Heart left ventricle (tissue), 16 donors: ENCODE measurements around the gene NDP. TPM values are rescaled to one million over a fixed set of nuclear protein-coding genes. Genes with fewer than 3 reads are reported as not detected.

Experiments
- ATAC-seq, 4 donors: fragments of 200-7000 bp; cut with Tn5 transposase; one replicate each; pipeline ENCODE4 v1.9.1; 2020 to 2022; ENCODE audit warnings: moderate library complexity in 4 of 4, mild to moderate bottlenecking in 3 of 4, moderate number of reproducible peaks in 1 of 4
- DNase-seq, 5 donors: peaks; one replicate each; pipeline ENCODE4 v3.0.0-alpha.2; 2020
- H3K27ac ChIP-seq, 12 donors: fragments of 200-600 bp; sonication (generic) in 4 of 12; one replicate each; pipeline versions ENCODE4 v1.5.0 to v1.8.0; 2016 to 2022; ENCODE audit warnings: mild to moderate bottlenecking in 2 of 12
- H3K27me3 ChIP-seq, 9 donors: fragments of 200-600 bp; sonication (generic) in 2 of 9; one replicate each; pipeline versions ENCODE4 v1.5.1 to v1.8.0; 2016 to 2022; ENCODE audit warnings: mild to moderate bottlenecking in 3 of 9
- H3K36me3 ChIP-seq, 9 donors: fragments of 200-600 bp; sonication (generic) in 2 of 9; one replicate each; pipeline versions ENCODE4 v1.5.0 to v1.8.0; 2018 to 2022; ENCODE audit warnings: mild to moderate bottlenecking in 2 of 9
- H3K4me1 ChIP-seq, 12 donors: fragments of 200-600 bp; sonication (generic) in 4 of 12; one replicate each; pipeline versions ENCODE4 v1.5.0 to v1.8.0; 2016 to 2022; ENCODE audit warnings: mild to moderate bottlenecking in 3 of 12
- H3K4me3 ChIP-seq, 12 donors: fragments of 200-600 bp; sonication (generic) in 4 of 12; one replicate each; pipeline versions ENCODE4 v1.5.0 to v1.8.0; 2017 to 2022; ENCODE audit warnings: mild to moderate bottlenecking in 9 of 12, moderate library complexity in 4 of 12
- H3K9me3 ChIP-seq, 12 donors: fragments of 200-600 bp; sonication (generic) in 4 of 12; one replicate each; pipeline versions ENCODE4 v1.5.0 to v1.8.0; 2016 to 2022; ENCODE audit warnings: mild to moderate bottlenecking in 1 of 12
- POLR2A ChIP-seq, 2 donors: fragments of 450-650 bp; IDR thresholded peaks; one replicate each; pipeline ENCODE4 v1.6.1; 2017; ENCODE audit warnings: antibody characterized with exemption in 2 of 2, mild to moderate bottlenecking in 2 of 2, moderate library complexity in 2 of 2
- WGBS, 4 donors: extraction: QIAGEN DNeasy Blood & Tissue Kit in 2 of 4; methylation state at CpG; one replicate each; pipeline versions ENCODE4 v1.1.5 to v1.1.7; 2013 to 2018; 5-methylcytosine and 5-hydroxymethylcytosine counted together
- intact Hi-C, 10 donors: fragments of 100-400 bp; cut with DNase I; formaldehyde crosslinking; loops; one replicate each; pipeline versions ENCODE4 v1.11.1 to v1.14.2; 2022
- polyA plus RNA-seq, 2 donors: library from polyadenylated mRNA; stranded (reverse); fragments of 200-250 nt; gene quantifications; one replicate each; pipeline ENCODE4 v1.2.3, GENCODE V29; 2013
- total RNA-seq, 9 donors: library from RNA; depleted of rRNA in 2 of 9; stranded (reverse); fragments of >200 nt in 2 of 9; fragmentation: NEBNext Ultra II Directional in 3 of 9; extraction: Animal tissue kit (Norgen Biotek cat#: 25700) in 3 of 9; gene quantifications; one replicate each; pipeline versions ENCODE4 v1.1.0 to v1.2.4, GENCODE V29; 2016 to 2023
- TF ChIP-seq, protein P1 (sequence below), 12 donors: fragments of 200-600 bp; sonication (generic) in 4 of 12; IDR thresholded peaks; one replicate each; pipeline versions ENCODE4 v1.5.0 to v1.8.0; 2018 to 2022; ENCODE audit warnings: antibody characterized with exemption in 12 of 12, mild to moderate bottlenecking in 5 of 12
- donor health status: ischemic (EF 13 %, LVEDD 7.1; RV severe dilation, severe dysfunction).
- donor health status: healthy with polysubstance abuse.
- donor health status: DM: no; HTN: yes; CAD: no.
- donor health status: DM: no; HTN: no; CAD: no.
- donor health status: ischemic (EF 25% LVEDD 6.9; RV normal size, moderate dysfunction).
- donor health status: ischemic (EF 25% LVEDD 5.7; RV mildly dilated, moderate dysfunction).
- donor health status: healthy.
- donor health status: DM: yes; HTN: yes; CAD: no.
- donor health status: ischemic (EF 35%, LVEDD 5.7; RV mildly dilated, moderate dysfunction).
- donor health status: nonischemic (EF 11% LVEDD 7.7; RV severe dilation, severe dysfunction).
- donor health status: DM: yes; HTN: yes; CAD: no.
- donor health status: PGD.
- donor health status: ischemic (EF 29% LVEDD 5.4; RV normal size, mild dysfunction).
- donor health status: nonischemic (EF 23%, LVEDD 6.1; RV moderate dilation, normal function).

The NDP gene
- total and polyA plus RNA-seq, 11 donors = 0.19 to 0.27 (median 0.20) TPM; not detected in 7

DNA sequence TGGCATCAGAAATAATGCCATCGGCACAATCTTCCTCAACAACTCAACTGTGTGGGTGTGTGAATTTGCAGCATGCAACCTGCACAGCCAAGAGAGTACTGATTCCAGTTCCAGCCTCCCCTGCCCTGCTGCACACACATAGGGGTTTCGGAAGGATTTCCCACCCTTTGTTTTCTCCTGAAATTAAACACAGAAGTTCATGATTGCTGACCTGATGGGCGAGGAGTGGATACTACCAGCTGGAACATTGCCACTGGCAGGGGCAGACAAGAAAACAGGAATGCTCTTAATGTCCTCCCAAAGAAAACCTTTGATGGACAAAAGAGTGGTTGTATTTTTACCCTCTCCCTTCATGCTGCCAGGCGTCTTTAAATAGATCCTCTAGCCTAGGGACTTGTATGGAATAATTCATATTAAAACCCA lies 4.8 kb downstream of the NDP start:
- Histone ChIP-seq H3K9me3 (no peaks in the 10 kb centered on the region), H3K36me3 (no peaks in the 10 kb centered on the region), H3K27me3 (peaks cover 0 to 88% (median 0%) of the 10 kb centered on the region in 9 donors), H3K27ac (no peak overlapping the region), H3K4me3 (no peak overlapping the region), H3K4me1 (peaks cover 0 to under 1% (median 0%) of the 10 kb centered on the region in 12 donors)
- intact Hi-C loops = loop anchor here in 5 of 10 donors (5.0 to 10.0 kb wide), 3 partner anchors 56 to 396 kb away; no protein-coding TSS in a partner anchor
- no peak for DNase-seq
- no peak for ATAC-seq
- TF ChIP-seq, protein P1, sequence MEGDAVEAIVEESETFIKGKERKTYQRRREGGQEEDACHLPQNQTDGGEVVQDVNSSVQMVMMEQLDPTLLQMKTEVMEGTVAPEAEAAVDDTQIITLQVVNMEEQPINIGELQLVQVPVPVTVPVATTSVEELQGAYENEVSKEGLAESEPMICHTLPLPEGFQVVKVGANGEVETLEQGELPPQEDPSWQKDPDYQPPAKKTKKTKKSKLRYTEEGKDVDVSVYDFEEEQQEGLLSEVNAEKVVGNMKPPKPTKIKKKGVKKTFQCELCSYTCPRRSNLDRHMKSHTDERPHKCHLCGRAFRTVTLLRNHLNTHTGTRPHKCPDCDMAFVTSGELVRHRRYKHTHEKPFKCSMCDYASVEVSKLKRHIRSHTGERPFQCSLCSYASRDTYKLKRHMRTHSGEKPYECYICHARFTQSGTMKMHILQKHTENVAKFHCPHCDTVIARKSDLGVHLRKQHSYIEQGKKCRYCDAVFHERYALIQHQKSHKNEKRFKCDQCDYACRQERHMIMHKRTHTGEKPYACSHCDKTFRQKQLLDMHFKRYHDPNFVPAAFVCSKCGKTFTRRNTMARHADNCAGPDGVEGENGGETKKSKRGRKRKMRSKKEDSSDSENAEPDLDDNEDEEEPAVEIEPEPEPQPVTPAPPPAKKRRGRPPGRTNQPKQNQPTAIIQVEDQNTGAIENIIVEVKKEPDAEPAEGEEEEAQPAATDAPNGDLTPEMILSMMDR (IDR thresholded peaks at IDR 0.05) = no peak
- no peak for TF ChIP-seq POLR2A (IDR thresholded peaks at IDR 0.05)
- WGBS, 4 donors = 66 to 70% (median 68%) methylated on average over 4 of the region's 4 CpGs

DNA sequence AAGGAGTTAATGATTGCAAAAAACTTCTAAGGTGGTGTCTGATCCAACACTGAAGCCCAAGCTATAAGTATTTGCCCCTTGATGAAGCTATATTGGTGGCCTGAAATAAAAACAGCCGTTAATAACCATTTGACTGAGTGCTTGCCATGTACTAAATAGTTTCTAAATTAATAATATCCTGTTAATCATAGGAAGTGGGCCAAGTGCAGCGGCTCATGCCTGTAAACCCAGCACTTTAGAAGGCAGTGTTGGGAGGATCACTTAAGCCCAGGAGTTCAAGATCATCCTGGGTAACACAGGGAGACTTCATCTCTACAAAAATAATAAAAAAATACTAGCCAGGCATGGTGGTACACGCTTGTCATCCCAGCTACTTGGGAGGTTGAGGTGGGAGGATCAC lies 8.3 kb downstream of the NDP start:
- intact Hi-C loops = loop anchor here in 7 of 10 donors (5.0 to 10.0 kb wide), 5 partner anchors 57 to 1222 kb away; no protein-coding TSS in a partner anchor

DNA sequence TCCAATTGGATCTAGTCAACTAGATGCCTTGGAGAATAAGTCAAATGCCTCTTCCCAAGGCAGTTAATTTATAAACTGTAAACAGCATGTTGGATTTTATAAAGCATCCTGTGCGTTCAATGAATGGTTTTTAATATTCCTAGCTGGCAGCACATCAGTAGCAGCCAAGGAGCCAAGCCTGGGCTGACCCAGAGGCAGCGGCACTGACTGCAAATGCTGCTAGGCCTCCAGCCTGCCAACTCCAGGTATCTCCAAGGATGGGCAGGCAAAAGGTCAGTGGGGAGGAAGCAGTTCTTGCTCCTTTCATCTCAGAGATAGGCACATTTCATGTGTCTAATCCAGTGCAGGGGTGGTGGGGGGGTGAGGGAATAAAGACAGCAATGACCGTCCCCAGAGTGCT lies 9.5 kb downstream of the NDP start:
- H3K27me3 ChIP-seq = peaks cover 0 to 74% (median 0%) of the 10 kb centered on the region in 9 donors
- intact Hi-C loops = loop anchor here in 7 of 10 donors (5.0 to 10.0 kb wide), 5 partner anchors 59 to 1224 kb away; no protein-coding TSS in a partner anchor

More for the DNA sequence above, 8.3 kb downstream of the NDP start:
- peaks cover 0 to 78% (median 0%) of the 10 kb centered on the region in 9 donors for H3K27me3 ChIP-seq
- ATAC-seq = no peak
- peaks cover 0 to 7% (median 0%) of the 10 kb centered on the region in 12 donors for H3K9me3 ChIP-seq
- no peaks in the 10 kb centered on the region for H3K4me1 ChIP-seq
- TF ChIP-seq, protein P1 (IDR thresholded peaks at IDR 0.05) = no peak
- TF ChIP-seq POLR2A (IDR thresholded peaks at IDR 0.05) = no peak
- WGBS, 4 donors = 62 to 86% (median 76%) methylated on average over 3 of the region's 3 CpGs
- DNase-seq = no peak
- no peak overlapping the region for H3K4me3 ChIP-seq
- H3K27ac ChIP-seq = no peak overlapping the region
- H3K36me3 ChIP-seq = no peaks in the 10 kb centered on the region

DNA sequence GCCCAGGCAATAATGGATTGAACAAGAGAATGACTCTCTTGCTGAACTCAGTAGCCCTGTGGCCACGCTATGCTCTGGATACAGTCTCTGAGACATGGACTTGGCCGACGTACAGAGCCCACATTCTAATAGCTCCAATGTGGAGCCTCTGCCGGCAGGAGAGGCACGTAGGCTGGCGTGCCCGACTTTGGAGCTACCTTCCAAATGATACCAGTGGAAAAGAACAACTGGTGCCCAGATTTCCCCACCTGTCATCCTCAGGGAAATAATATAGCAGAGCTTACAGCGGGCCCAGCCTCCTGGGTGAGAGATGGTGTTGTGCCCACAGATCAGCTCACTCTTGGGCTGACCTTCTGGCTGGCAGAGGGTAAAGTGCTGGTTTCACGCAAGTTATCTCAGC lies 10.6 kb downstream of the NDP start:
- peak; percentile 69 to 85 (median 74) for ATAC-seq
- peaks cover 0 to 7% (median 0%) of the 10 kb centered on the region in 12 donors for H3K9me3 ChIP-seq
- H3K27ac ChIP-seq = peak overlapping the region in 1 of 12 donors; percentile 13
- H3K4me3 ChIP-seq = no peak overlapping the region
- H3K36me3 ChIP-seq = no peaks in the 10 kb centered on the region
- WGBS, 4 donors = 66 to 88% (median 73%) methylated on average over 9 of the region's 9 CpGs
- intact Hi-C loops = loop anchor here in 7 of 10 donors (5.0 to 10.0 kb wide), 5 partner anchors 60 to 1225 kb away; no protein-coding TSS in a partner anchor
- peaks cover 0 to 72% (median 0%) of the 10 kb centered on the region in 9 donors for H3K27me3 ChIP-seq
- DNase-seq = peak in 2 of 5 donors; percentile 31 to 40
- H3K4me1 ChIP-seq = no peaks in the 10 kb centered on the region
- TF ChIP-seq POLR2A (IDR thresholded peaks at IDR 0.05) = no peak
- TF ChIP-seq, protein P1 (IDR thresholded peaks at IDR 0.05) = no peak

More for the DNA sequence above, 9.5 kb downstream of the NDP start:
- WGBS, 4 donors = 76 to 94% (median 84%) methylated on average over 3 of the region's 3 CpGs
- H3K36me3 ChIP-seq = no peaks in the 10 kb centered on the region
- H3K4me1 ChIP-seq = no peaks in the 10 kb centered on the region
- no peak for ATAC-seq
- no peak overlapping the region for H3K4me3 ChIP-seq
- DNase-seq = no peak
- H3K27ac ChIP-seq = no peak overlapping the region
- TF ChIP-seq, protein P1 (IDR thresholded peaks at IDR 0.05) = no peak
- TF ChIP-seq POLR2A (IDR thresholded peaks at IDR 0.05) = no peak
- peaks cover 0 to 7% (median 0%) of the 10 kb centered on the region in 12 donors for H3K9me3 ChIP-seq
